ENCODE measurements around the gene PGD.
A peak's percentile ranks its signal among the peaks of the same experiment; 100 is the strongest.
"Not testable (repeated sequence)": the region's sequence is repeated elsewhere in the genome, so short reads cannot be mapped to it uniquely, and the experiment has no call there.

Gene PGD

DNA sequence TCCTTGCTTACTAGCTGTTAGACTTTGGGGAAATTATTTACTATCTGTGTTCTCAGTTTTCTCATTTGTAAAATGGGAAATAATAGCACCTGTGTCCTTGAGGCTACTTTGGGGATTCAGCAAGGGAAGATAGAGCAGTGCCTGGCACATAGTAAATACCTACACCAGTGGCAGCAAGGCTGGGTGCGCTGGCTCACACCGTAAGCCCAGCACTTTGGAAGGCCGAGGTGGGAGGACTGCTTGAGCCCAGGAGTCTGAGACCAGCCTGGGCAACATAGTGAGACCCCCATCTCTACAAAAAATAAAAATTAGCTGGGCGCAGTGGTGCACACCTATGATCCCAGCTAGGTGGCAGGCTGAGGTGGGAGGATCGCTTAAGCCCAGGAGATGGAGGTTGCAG, 22.8 kb downstream of the PGD start:
- peaks cover 21 to 30% of the 10 kb centered on the region in 2 donors for H3K36me3 ChIP-seq (ENCODE audit: control insufficient read depth in 2 of 2, insufficient read depth in 2 of 2, low read length in 2 of 2)
- no peaks in the 10 kb centered on the region for H3K9me3 ChIP-seq (ENCODE audit: control insufficient read depth in 2 of 2, low read length in 2 of 2)
- no peaks in the 10 kb centered on the region for H3K4me1 ChIP-seq (ENCODE audit: control insufficient read depth in 2 of 2, insufficient read depth in 2 of 2, low read length in 2 of 2)
- no peaks in the 10 kb centered on the region for H3K27me3 ChIP-seq (ENCODE audit: control insufficient read depth in 2 of 2, insufficient read depth in 2 of 2, low read length in 2 of 2)
- H3K27ac ChIP-seq (ENCODE audit: low read depth in 2 of 2, low read length in 2 of 2) = no peak overlapping the region
- no peak overlapping the region for H3K9ac ChIP-seq (ENCODE audit: low read depth in 1 of 2, low read length in 2 of 2)
- no peak overlapping the region for H3K4me3 ChIP-seq (ENCODE audit: low read length in 2 of 2)

DNA sequence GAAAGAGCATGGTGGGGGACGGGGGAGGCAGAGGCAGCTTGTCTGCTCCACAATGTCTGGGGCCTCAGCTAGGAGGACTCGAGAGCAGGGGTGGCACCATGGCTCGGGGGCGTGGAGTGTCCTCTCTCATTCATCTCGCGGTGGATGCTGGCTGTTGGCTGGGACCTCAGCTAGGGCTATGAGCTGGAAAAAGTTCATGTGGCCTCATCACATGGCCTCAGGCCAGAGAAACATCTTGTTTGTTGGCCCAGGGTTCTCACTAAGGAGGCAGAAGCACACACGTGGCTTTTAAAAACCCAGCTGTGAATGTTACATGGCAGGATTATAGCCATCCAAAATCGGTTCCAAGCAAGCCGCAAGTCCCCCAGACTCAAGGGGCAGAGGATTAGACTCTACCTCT, 25.2 kb downstream of the PGD start:
- peaks cover 9 to 14% of the 10 kb centered on the region in 2 donors for H3K36me3 ChIP-seq (ENCODE audit: control insufficient read depth in 2 of 2, insufficient read depth in 2 of 2, low read length in 2 of 2)
- no peak overlapping the region for H3K27ac ChIP-seq (ENCODE audit: low read depth in 2 of 2, low read length in 2 of 2)
- no peak overlapping the region for H3K4me3 ChIP-seq (ENCODE audit: low read length in 2 of 2)
- H3K9ac ChIP-seq (ENCODE audit: low read depth in 1 of 2, low read length in 2 of 2) = no peak overlapping the region
- H3K27me3 ChIP-seq (ENCODE audit: control insufficient read depth in 2 of 2, insufficient read depth in 2 of 2, low read length in 2 of 2) = no peaks in the 10 kb centered on the region
- H3K4me1 ChIP-seq (ENCODE audit: control insufficient read depth in 2 of 2, insufficient read depth in 2 of 2, low read length in 2 of 2) = peaks cover 0 to 2% of the 10 kb centered on the region in 2 donors
- no peaks in the 10 kb centered on the region for H3K9me3 ChIP-seq (ENCODE audit: control insufficient read depth in 2 of 2, low read length in 2 of 2)

DNA sequence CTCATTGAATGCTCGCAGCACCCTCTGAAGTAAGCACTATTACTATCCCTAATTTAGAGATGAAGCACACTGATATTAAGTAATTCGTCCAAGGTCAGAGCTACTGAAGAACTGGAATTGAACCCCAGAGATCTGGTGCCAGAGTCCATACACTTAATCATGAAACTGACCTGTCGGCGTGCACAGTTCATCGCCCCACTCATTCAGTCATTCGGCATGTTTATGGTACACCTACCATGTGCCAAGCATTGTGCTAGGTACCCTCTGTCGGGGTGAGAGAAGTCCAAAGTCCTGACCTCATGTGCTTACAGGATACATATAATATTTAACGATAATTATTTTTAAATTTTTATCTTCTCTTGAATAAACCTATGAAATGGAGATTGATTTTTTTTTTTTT, 25.8 kb downstream of the PGD start:
- Histone ChIP-seq H3K9me3 (ENCODE audit: control insufficient read depth in 2 of 2, low read length in 2 of 2) (no peaks in the 10 kb centered on the region), H3K27me3 (ENCODE audit: control insufficient read depth in 2 of 2, insufficient read depth in 2 of 2, low read length in 2 of 2) (no peaks in the 10 kb centered on the region), H3K36me3 (ENCODE audit: control insufficient read depth in 2 of 2, insufficient read depth in 2 of 2, low read length in 2 of 2) (peaks cover 3 to 9% of the 10 kb centered on the region in 2 donors), H3K4me1 (ENCODE audit: control insufficient read depth in 2 of 2, insufficient read depth in 2 of 2, low read length in 2 of 2) (peaks cover 2 to 3% of the 10 kb centered on the region in 2 donors), H3K4me3 (ENCODE audit: low read length in 2 of 2) (no peak overlapping the region), H3K27ac (ENCODE audit: low read depth in 2 of 2, low read length in 2 of 2) (no peak overlapping the region), H3K9ac (ENCODE audit: low read depth in 1 of 2, low read length in 2 of 2) (no peak overlapping the region)

DNA sequence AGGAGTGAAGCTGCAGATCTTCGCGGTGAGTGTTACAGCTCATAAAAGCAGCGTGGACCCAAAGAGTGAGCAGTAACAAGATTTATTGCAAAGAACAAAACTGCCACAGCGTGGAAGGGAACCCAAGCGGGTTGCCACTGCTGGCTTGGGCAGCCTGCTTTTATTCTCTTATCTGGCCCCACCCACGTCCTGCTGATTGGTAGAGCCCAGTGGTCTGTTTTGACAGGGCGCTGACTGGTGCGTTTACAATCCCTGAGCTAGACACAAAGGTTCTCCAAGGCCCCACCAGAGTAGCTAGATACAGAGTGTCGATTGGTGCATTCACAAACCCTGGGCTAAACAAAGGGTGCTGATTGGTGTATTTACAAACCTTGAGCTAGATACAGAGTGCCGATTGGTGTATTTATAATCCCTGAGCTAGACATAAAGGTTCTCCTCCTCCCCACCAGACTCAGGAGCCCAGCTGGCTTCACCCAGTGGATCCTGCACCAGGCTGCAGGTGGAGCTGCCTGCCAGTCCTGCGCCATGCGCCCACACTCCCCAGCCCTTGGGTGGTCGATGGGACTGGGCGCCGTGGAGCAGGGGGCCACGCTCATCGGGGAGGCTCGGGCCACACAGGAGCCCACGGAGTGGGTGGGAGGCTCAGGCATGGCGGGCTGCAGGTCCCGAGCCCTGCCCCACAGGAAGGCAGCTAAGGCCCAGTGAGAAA, 27.1 kb downstream of the PGD start:
- not testable (repeated sequence) for H3K4me1 ChIP-seq (ENCODE audit: control insufficient read depth in 2 of 2, insufficient read depth in 2 of 2, low read length in 2 of 2); H3K9me3 ChIP-seq (ENCODE audit: control insufficient read depth in 2 of 2, low read length in 2 of 2); H3K4me3 ChIP-seq (ENCODE audit: low read length in 2 of 2); H3K27me3 ChIP-seq (ENCODE audit: control insufficient read depth in 2 of 2, insufficient read depth in 2 of 2, low read length in 2 of 2); H3K9ac ChIP-seq (ENCODE audit: low read depth in 1 of 2, low read length in 2 of 2); H3K27ac ChIP-seq (ENCODE audit: low read depth in 2 of 2, low read length in 2 of 2); H3K36me3 ChIP-seq (ENCODE audit: control insufficient read depth in 2 of 2, insufficient read depth in 2 of 2, low read length in 2 of 2)

DNA sequence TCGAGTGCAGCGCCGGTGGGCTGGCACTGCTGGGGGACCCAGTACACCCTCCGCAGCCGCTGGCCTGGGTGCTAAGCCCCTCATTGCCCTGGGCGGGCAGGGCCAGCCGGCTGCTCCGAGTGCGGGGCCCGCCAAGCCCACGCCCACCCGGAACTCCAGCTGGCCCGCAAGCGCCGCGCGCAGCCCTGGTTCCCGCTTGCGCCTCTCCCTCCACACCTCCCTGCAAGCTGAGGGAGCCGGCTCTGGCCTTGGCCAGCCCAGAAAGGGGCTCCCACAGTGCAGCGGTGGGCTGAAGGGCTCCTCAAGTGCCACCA, 27.6 kb downstream of the PGD start:
- not testable (repeated sequence) for H3K4me3 ChIP-seq (ENCODE audit: low read length in 2 of 2); H3K9ac ChIP-seq (ENCODE audit: low read depth in 1 of 2, low read length in 2 of 2); H3K27me3 ChIP-seq (ENCODE audit: control insufficient read depth in 2 of 2, insufficient read depth in 2 of 2, low read length in 2 of 2); H3K36me3 ChIP-seq (ENCODE audit: control insufficient read depth in 2 of 2, insufficient read depth in 2 of 2, low read length in 2 of 2); H3K27ac ChIP-seq (ENCODE audit: low read depth in 2 of 2, low read length in 2 of 2); H3K9me3 ChIP-seq (ENCODE audit: control insufficient read depth in 2 of 2, low read length in 2 of 2)
- H3K4me1 ChIP-seq (ENCODE audit: control insufficient read depth in 2 of 2, insufficient read depth in 2 of 2, low read length in 2 of 2) = peaks cover 13 to 14% of the 10 kb centered on the region in 2 donors

DNA sequence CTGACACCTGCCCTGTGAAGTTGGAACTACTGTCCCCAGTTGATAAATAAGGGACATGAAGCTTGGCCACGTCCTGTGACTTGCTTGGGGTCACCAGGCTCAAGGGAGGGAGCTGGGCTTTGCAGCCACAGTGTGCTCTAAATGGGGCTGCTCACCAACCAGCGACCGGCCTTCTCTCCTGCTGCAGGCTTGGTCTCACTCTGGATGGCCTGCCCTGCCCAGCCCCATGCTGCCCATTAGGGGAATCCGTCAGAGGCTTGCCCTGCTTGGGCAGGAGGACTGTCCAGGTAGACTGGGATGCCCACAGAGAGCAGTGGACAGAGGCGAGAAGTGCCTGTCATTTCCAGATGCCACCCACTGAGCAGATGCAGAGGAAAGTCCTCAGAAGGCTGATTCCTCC, 30.1 kb downstream of the PGD start:
- Histone ChIP-seq H3K9ac (ENCODE audit: low read depth in 1 of 2, low read length in 2 of 2) (no peak overlapping the region), H3K27ac (ENCODE audit: low read depth in 2 of 2, low read length in 2 of 2) (no peak overlapping the region), H3K4me3 (ENCODE audit: low read length in 2 of 2) (no peak overlapping the region), H3K36me3 (ENCODE audit: control insufficient read depth in 2 of 2, insufficient read depth in 2 of 2, low read length in 2 of 2) (no peaks in the 10 kb centered on the region), H3K9me3 (ENCODE audit: control insufficient read depth in 2 of 2, low read length in 2 of 2) (no peaks in the 10 kb centered on the region), H3K4me1 (ENCODE audit: control insufficient read depth in 2 of 2, insufficient read depth in 2 of 2, low read length in 2 of 2) (peaks cover 13 to 16% of the 10 kb centered on the region in 2 donors), H3K27me3 (ENCODE audit: control insufficient read depth in 2 of 2, insufficient read depth in 2 of 2, low read length in 2 of 2) (no peaks in the 10 kb centered on the region)

DNA sequence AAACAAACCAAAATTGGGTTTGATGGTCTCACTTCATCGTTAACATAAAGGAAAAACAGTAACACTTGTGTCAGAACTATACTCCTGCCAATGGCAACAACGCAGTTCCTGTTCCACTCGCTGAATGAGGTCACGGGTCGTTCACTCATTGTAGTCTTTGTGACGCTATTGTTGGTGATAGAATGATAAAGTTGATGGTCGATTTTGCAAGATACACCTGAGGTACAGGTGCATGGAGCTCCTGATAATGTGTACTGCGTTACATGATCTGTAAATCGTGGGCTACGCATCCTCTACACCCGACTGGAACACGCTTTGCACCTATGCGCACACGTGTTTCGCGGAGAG, 31.0 kb downstream of the PGD start:
- H3K27me3 ChIP-seq (ENCODE audit: control insufficient read depth in 2 of 2, insufficient read depth in 2 of 2, low read length in 2 of 2) = no peaks in the 10 kb centered on the region
- peaks cover 13 to 16% of the 10 kb centered on the region in 2 donors for H3K4me1 ChIP-seq (ENCODE audit: control insufficient read depth in 2 of 2, insufficient read depth in 2 of 2, low read length in 2 of 2)
- H3K36me3 ChIP-seq (ENCODE audit: control insufficient read depth in 2 of 2, insufficient read depth in 2 of 2, low read length in 2 of 2) = no peaks in the 10 kb centered on the region
- no peaks in the 10 kb centered on the region for H3K9me3 ChIP-seq (ENCODE audit: control insufficient read depth in 2 of 2, low read length in 2 of 2)
- peak overlapping the region; percentile 70 to 89 for H3K9ac ChIP-seq (ENCODE audit: low read depth in 1 of 2, low read length in 2 of 2)
- H3K4me3 ChIP-seq (ENCODE audit: low read length in 2 of 2) = peak overlapping the region; percentile 93 to 97
- peak overlapping the region in 1 of 2 donors; percentile 56 for H3K27ac ChIP-seq (ENCODE audit: low read depth in 2 of 2, low read length in 2 of 2)

DNA sequence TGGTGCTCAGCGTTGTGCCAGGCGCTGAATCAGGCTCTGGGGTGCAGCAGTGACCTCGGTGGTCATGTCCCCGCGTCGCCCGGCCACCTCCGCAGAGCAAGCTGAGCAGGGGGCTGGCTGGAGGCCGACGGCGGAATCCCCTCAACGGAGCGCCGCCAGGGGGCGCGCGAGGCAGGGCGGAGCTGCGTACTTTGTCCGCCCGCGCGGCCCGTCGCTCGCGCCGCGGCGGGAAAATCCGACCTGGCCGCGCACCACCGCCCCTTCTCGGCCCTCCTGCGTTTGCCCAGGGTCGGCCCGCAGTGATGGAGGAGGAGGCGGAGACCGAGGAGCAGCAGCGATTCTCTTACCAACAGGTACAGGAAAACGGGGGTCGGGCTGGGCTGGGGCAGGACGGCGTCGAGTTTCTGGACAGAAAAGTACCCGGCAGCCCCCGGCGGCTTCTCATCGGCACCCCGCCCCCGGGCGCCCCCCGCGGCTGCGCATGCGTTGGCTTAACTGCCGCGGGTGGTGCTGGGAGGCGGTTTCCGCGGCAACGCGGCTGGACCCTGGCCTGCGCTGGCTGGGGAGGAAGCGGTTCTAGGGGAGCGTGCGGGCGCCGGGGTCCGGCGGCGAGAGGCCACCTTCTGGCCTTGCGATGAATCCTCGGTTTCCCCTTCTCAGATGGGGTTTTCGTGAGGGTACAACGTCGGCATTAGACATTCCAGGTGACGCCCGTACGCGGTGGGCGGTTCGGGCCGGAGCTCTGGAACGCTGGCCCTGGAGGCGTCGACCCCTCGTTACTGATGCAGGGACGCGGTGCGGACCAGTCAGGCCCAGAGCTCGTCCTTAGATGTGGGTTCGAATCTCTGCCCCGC, 31.6 kb downstream of the PGD start, which contains the start of gene CENPS:
TSS of gene CENPS (plus strand) at position 218 of the 854 bp plus-strand sequence. CDS start at position 303, 85 bp downstream.
- Histone ChIP-seq H3K4me1 (ENCODE audit: control insufficient read depth in 2 of 2, insufficient read depth in 2 of 2, low read length in 2 of 2) (peaks cover 13 to 16% of the 10 kb centered on the region in 2 donors), H3K27ac (ENCODE audit: low read depth in 2 of 2, low read length in 2 of 2) (peak within 1 kb of the TSS; percentile 49 to 56), H3K27me3 (ENCODE audit: control insufficient read depth in 2 of 2, insufficient read depth in 2 of 2, low read length in 2 of 2) (no peaks in the 10 kb centered on the region), H3K36me3 (ENCODE audit: control insufficient read depth in 2 of 2, insufficient read depth in 2 of 2, low read length in 2 of 2) (no peaks in the 10 kb centered on the region), H3K9ac (ENCODE audit: low read depth in 1 of 2, low read length in 2 of 2) (peak within 1 kb of the TSS; percentile 89 to 91), H3K4me3 (ENCODE audit: low read length in 2 of 2) (peak within 1 kb of the TSS; percentile 93 to 97), H3K9me3 (ENCODE audit: control insufficient read depth in 2 of 2, low read length in 2 of 2) (no peaks in the 10 kb centered on the region)

DNA sequence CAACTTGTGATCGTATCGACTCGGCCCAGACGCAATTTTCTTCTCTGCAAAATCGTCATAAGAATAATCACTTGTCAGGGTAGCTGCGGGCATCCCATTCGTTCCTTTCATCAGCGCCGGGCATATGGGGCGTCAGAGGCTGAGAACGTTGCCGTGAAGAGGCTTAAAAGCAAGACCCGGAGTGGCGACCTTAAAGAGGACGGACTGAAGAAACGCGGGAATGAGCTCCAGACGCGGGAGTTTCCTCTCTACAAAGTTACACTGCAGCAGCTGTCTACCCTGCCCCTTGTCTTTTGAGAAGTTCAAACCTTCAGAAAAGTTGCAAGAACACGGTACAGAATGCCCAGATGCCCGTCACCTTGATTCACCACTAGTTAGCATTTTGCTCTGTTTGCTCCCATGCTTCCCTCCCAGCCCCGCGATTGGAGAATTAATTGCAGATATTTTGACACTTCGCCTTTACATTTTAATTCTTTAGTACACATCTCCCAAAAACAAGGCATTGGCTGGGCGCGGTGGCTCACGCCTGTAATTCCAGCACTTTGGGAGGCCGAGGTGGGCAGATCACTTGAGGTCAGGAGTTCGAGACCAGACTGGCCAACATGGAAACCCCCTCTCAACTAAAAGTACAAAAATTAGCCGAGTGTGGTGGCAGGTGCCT, 32.3 kb downstream of the PGD start:
- peak overlapping the region; percentile 93 to 97 for H3K4me3 ChIP-seq (ENCODE audit: low read length in 2 of 2)
- H3K4me1 ChIP-seq (ENCODE audit: control insufficient read depth in 2 of 2, insufficient read depth in 2 of 2, low read length in 2 of 2) = peaks cover 13 to 16% of the 10 kb centered on the region in 2 donors
- H3K9ac ChIP-seq (ENCODE audit: low read depth in 1 of 2, low read length in 2 of 2) = peak overlapping the region; percentile 89 to 91
- no peaks in the 10 kb centered on the region for H3K36me3 ChIP-seq (ENCODE audit: control insufficient read depth in 2 of 2, insufficient read depth in 2 of 2, low read length in 2 of 2)
- no peaks in the 10 kb centered on the region for H3K27me3 ChIP-seq (ENCODE audit: control insufficient read depth in 2 of 2, insufficient read depth in 2 of 2, low read length in 2 of 2)
- no peaks in the 10 kb centered on the region for H3K9me3 ChIP-seq (ENCODE audit: control insufficient read depth in 2 of 2, low read length in 2 of 2)
- H3K27ac ChIP-seq (ENCODE audit: low read depth in 2 of 2, low read length in 2 of 2) = peak overlapping the region in 1 of 2 donors; percentile 56
